DOHH2 (cell line): Measurements from ENCODE around the gene RAB8B.
"Not testable (repeated sequence)": the region's sequence is repeated elsewhere in the genome, so short reads cannot be mapped to it uniquely, and the experiment has no call there.

ENCODE experiments used
- H3F3A ChIP-seq: fragments of 200-600 bp; sonication (generic), shearing (Covaris generic); 2 replicates; pipeline ENCODE4 v1.6.0; 2016; ENCODE audit warnings: antibody characterized with exemption, mild to moderate bottlenecking; ENCODE audit not compliant: control insufficient read depth, insufficient read depth
- H3K27ac ChIP-seq: fragments of 200-600 bp; sonication (generic); 2 replicates; pipeline ENCODE4 v1.5.1; 2014; ENCODE audit warnings: low read depth, mild to moderate bottlenecking, low read length, moderate library complexity
- H3K27me3 ChIP-seq: fragments of 200-600 bp; sonication (generic); 2 replicates; pipeline ENCODE4 v1.6.1; 2014; ENCODE audit warnings: mild to moderate bottlenecking, low read length, mixed read lengths; ENCODE audit not compliant: control insufficient read depth
- H3K36me3 ChIP-seq: fragments of 200-600 bp; sonication (generic); 2 replicates; pipeline ENCODE4 v1.6.1; 2014; ENCODE audit warnings: mild to moderate bottlenecking, low read length, moderate library complexity, mixed read lengths; ENCODE audit not compliant: control insufficient read depth
- H3K4me1 ChIP-seq: fragments of 200-600 bp; sonication (generic); 2 replicates; pipeline ENCODE4 v1.6.1; 2014; ENCODE audit warnings: mild to moderate bottlenecking, low read length, mixed read lengths; ENCODE audit not compliant: control insufficient read depth
- H3K4me2 ChIP-seq: fragments of 200-600 bp; sonication (generic); 2 replicates; pipeline ENCODE4 v1.6.0; 2014; ENCODE audit warnings: mild to moderate bottlenecking, low read length, moderate library complexity
- H3K4me3 ChIP-seq: fragments of 200-600 bp; sonication (generic); 2 replicates; pipeline ENCODE4 v1.5.1; 2014; ENCODE audit warnings: mild to moderate bottlenecking, low read length, mixed read lengths
- H3K79me2 ChIP-seq: fragments of 200-600 bp; sonication (generic); 2 replicates; pipeline ENCODE4 v1.6.1; 2014; ENCODE audit warnings: mild to moderate bottlenecking, low read length, mixed read lengths; ENCODE audit not compliant: control insufficient read depth
- H3K9me2 ChIP-seq: fragments of 200-600 bp; sonication (generic); replicated peaks from 2 replicates; pipeline ENCODE4 v1.6.1; 2014; ENCODE audit warnings: mild to moderate bottlenecking, low read length, mixed read lengths; ENCODE audit not compliant: control insufficient read depth
- H3K9me3 ChIP-seq: fragments of 200-600 bp; sonication (generic); 2 replicates; pipeline ENCODE4 v1.6.1; 2014; ENCODE audit warnings: antibody characterized with exemption, low read length, mixed read lengths; ENCODE audit not compliant: control insufficient read depth, insufficient read depth
- H4K20me1 ChIP-seq: fragments of 200-600 bp; sonication (generic); 2 replicates; pipeline ENCODE4 v1.6.0; 2014; ENCODE audit warnings: low read depth, mild to moderate bottlenecking, antibody characterized with exemption, low read length, moderate library complexity; ENCODE audit not compliant: control insufficient read depth, insufficient read depth
- CTCF ChIP-seq: fragments of 200-600 bp; sonication (generic); IDR thresholded peaks from one replicate; pipeline ENCODE4 v1.5.1; 2014; ENCODE audit warnings: antibody characterized with exemption, mild to moderate bottlenecking, low read depth, low read length; ENCODE audit not compliant: poor library complexity, severe bottlenecking
- EZH2phosphoT487 ChIP-seq: fragments of 200-600 bp; sonication (generic); IDR thresholded peaks from 2 replicates; pipeline ENCODE4 v1.6.1; 2017; ENCODE audit warnings: borderline replicate concordance, mild to moderate bottlenecking, antibody characterized with exemption, low read length, moderate library complexity, mixed read lengths

RAB8B gene

GRCh38 chr15:63203451-63204090 is 14.2 kb downstream of the RAB8B start:
- no peak for TF ChIP-seq CTCF
- no peak for TF ChIP-seq EZH2phosphoT487
- H3K4me2 ChIP-seq, result no peak overlapping the region
- H3K79me2 ChIP-seq, result peaks cover 78% of the 10 kb centered on the region
- no peaks in the 10 kb centered on the region for H3K9me2 ChIP-seq
- H3K27me3 ChIP-seq, result no peaks in the 10 kb centered on the region
- no peak overlapping the region for H3K4me3 ChIP-seq
- H3K9me3 ChIP-seq, result no peaks in the 10 kb centered on the region
- peaks cover 18% of the 10 kb centered on the region for H3K4me1 ChIP-seq
- H4K20me1 ChIP-seq, result no peaks in the 10 kb centered on the region
- H3K36me3 ChIP-seq, result peaks cover 5% of the 10 kb centered on the region; the same call in 1 of the 2 replicates
- H3F3A ChIP-seq, result no peaks in the 10 kb centered on the region
- H3K27ac ChIP-seq, result no peak overlapping the region

- H3K9me3 ChIP-seq, result no peaks in the 10 kb centered on the region
- no peak overlapping the region for H3K4me2 ChIP-seq
- no peaks in the 10 kb centered on the region for H3K9me2 ChIP-seq
- no peaks in the 10 kb centered on the region for H3K27me3 ChIP-seq
- no peak overlapping the region for H3K4me3 ChIP-seq
- peaks cover 28% of the 10 kb centered on the region for H3K4me1 ChIP-seq
- peaks cover 5% of the 10 kb centered on the region; the same call in 1 of the 2 replicates for H3K36me3 ChIP-seq
- H3K27ac ChIP-seq, result no peak overlapping the region
- H4K20me1 ChIP-seq, result no peaks in the 10 kb centered on the region
- peaks cover 66% of the 10 kb centered on the region for H3K79me2 ChIP-seq
- no peaks in the 10 kb centered on the region for H3F3A ChIP-seq
- no peak for TF ChIP-seq EZH2phosphoT487
- TF ChIP-seq CTCF, result no peak
These were observed 16.7 kb downstream of the RAB8B start for GRCh38 chr15:63206079-63206478.

- not testable (repeated sequence) for H3K27ac ChIP-seq, H3K9me3 ChIP-seq, H3F3A ChIP-seq, H3K4me2 ChIP-seq, H3K27me3 ChIP-seq, H3K9me2 ChIP-seq, H4K20me1 ChIP-seq, H3K4me3 ChIP-seq, H3K36me3 ChIP-seq
- Histone ChIP-seq H3K4me1 (peaks cover 27% of the 10 kb centered on the region), H3K79me2 (peaks cover 70% of the 10 kb centered on the region)
These were observed 19.4 kb downstream of the RAB8B start for GRCh38 chr15:63208824-63209223.

GRCh38 chr15:63210151-63211091 is 21.0 kb downstream of the RAB8B start:
- 0 out of 2 replicates have a peak overlapping the region, but pooled peaks have one; percentile 2 for H3K4me3 ChIP-seq
- no peaks in the 10 kb centered on the region for H3K9me3 ChIP-seq
- H3K9me2 ChIP-seq, result no peaks in the 10 kb centered on the region
- H3F3A ChIP-seq, result no peaks in the 10 kb centered on the region
- no peak overlapping the region for H3K27ac ChIP-seq
- H3K4me1 ChIP-seq, result peaks cover 26% of the 10 kb centered on the region
- no peaks in the 10 kb centered on the region for H3K27me3 ChIP-seq
- TF ChIP-seq CTCF (no peak), EZH2phosphoT487 (no peak)
- peaks cover 70% of the 10 kb centered on the region for H3K79me2 ChIP-seq
- no peaks in the 10 kb centered on the region for H4K20me1 ChIP-seq
- H3K4me2 ChIP-seq, result peak overlapping the region; percentile 18; the same call in 1 of the 2 replicates
- no peaks in the 10 kb centered on the region for H3K36me3 ChIP-seq
